PC-9 (cell line): Measurements from ENCODE around the gene GNG7. TPM values are rescaled to one million over a fixed set of nuclear protein-coding genes. Genes with fewer than 3 reads are reported as not detected.

Source experiments
- BruUV-seq: library from RNA; stranded (reverse); fragments of 400-500 nt; replicated peaks from 2 replicates; lab custom pipeline; 2021; lab: Mats Ljungman, UMichigan
- CTCF ChIA-PET: fragments of 300-600 bp; sonication (Branson Sonifier 250); formaldehyde crosslinking; loops from one replicate; lab custom pipeline; 2022; ENCODE audit warnings: antibody characterized with exemption; lab: Charles Lee
- POLR2A ChIA-PET: fragments of 300-600 bp; sonication (Branson Sonifier 250); formaldehyde crosslinking; loops from one replicate; lab custom pipeline; 2022; ENCODE audit warnings: antibody characterized with exemption; ENCODE audit not compliant: unreplicated experiment; lab: Charles Lee
- DNase-seq, 2 experiments: peaks; one replicate each; pipeline versions ENCODE4 v3.0.0 to v3.0.0-alpha.2; 2015 to 2022; ENCODE audit warnings: mixed read lengths in 1 of 2
- H2AFZ ChIP-seq: fragments of 200-600 bp; sonication (generic); 2 replicates; pipeline ENCODE4 v1.8.1; 2017; ENCODE audit warnings: antibody characterized with exemption
- H3F3A ChIP-seq: fragments of 200-600 bp; sonication (generic); 2 replicates; pipeline ENCODE4 v1.8.1; 2017; ENCODE audit warnings: antibody characterized with exemption, mild to moderate bottlenecking, low read depth; ENCODE audit not compliant: insufficient read depth
- H3K27ac ChIP-seq: fragments of 200-600 bp; sonication (generic); 2 replicates; pipeline ENCODE4 v1.6.1; 2016; ENCODE audit warnings: mixed run types
- H3K27me3 ChIP-seq: fragments of 200-600 bp; sonication (generic); 2 replicates; pipeline ENCODE4 v1.6.1; 2016; ENCODE audit warnings: low read depth, mixed run types; ENCODE audit not compliant: insufficient read depth
- H3K36me3 ChIP-seq: fragments of 200-600 bp; sonication (generic); 2 replicates; pipeline ENCODE4 v1.6.1; 2016; ENCODE audit warnings: low read depth, mixed run types
- H3K4me1 ChIP-seq: fragments of 200-600 bp; sonication (generic); replicated peaks from 2 replicates; pipeline ENCODE4 v1.6.1; 2016; ENCODE audit warnings: mixed run types; ENCODE audit not compliant: insufficient read depth
- H3K4me2 ChIP-seq: fragments of 200-600 bp; sonication (generic); 2 replicates; pipeline ENCODE4 v1.6.1; 2017; ENCODE audit warnings: mixed run types
- H3K4me3 ChIP-seq: fragments of 200-600 bp; sonication (generic); 2 replicates; pipeline ENCODE4 v1.6.1; 2016; ENCODE audit warnings: mixed run types
- H3K79me2 ChIP-seq: fragments of 200-600 bp; sonication (generic); 2 replicates; pipeline ENCODE4 v1.6.1; 2017; ENCODE audit warnings: low read depth, mixed run types
- H3K9me2 ChIP-seq: fragments of 200-600 bp; sonication (generic); 2 replicates; pipeline ENCODE4 v1.8.1; 2017; ENCODE audit warnings: mild to moderate bottlenecking; ENCODE audit not compliant: insufficient read depth
- H3K9me3 ChIP-seq: fragments of 200-600 bp; sonication (generic); 2 replicates; pipeline ENCODE4 v1.8.1; 2016; ENCODE audit warnings: low read depth; ENCODE audit not compliant: insufficient read depth
- H4K20me1 ChIP-seq: fragments of 200-600 bp; sonication (generic); 2 replicates; pipeline ENCODE4 v1.8.1; 2017; ENCODE audit not compliant: insufficient read depth
- CTCF ChIP-seq: fragments of 200-600 bp; sonication (generic); conservative IDR thresholded peaks from 2 replicates; pipeline ENCODE4 v1.6.1; 2017; ENCODE audit warnings: mixed run types, antibody characterized with exemption, mild to moderate bottlenecking, moderate library complexity
- EZH2 ChIP-seq: fragments of 200-600 bp; sonication (generic); IDR thresholded peaks from 2 replicates; pipeline ENCODE4 v1.8.0; 2017; ENCODE audit warnings: antibody characterized with exemption, low read depth
- intact Hi-C: fragments of 100-400 bp; cut with micrococcal nuclease; formaldehyde crosslinking; loops from one replicate; pipeline ENCODE4 v1.10.0; 2022; ENCODE audit not compliant: unreplicated experiment
- total RNA-seq: library from RNA; stranded (reverse); gene quantifications from 2 replicates; pipeline ENCODE4 v1.2.3, GENCODE V29; 2021

GNG7 gene
- total RNA-seq, 1 experiment from 2014 or later = 2.8 TPM

GRCh38 chr19:2561895-2562294 is 140.6 kb downstream of the GNG7 start:
- BruUV-seq = no TSS peak

GRCh38 chr19:2561221-2561620 is 141.3 kb downstream of the GNG7 start:
- intact Hi-C loops = no loop called here
- BruUV-seq = no TSS peak
- H2AFZ ChIP-seq = no peak overlapping the region
- no peaks in the 10 kb centered on the region for H3K79me2 ChIP-seq
- TF ChIP-seq CTCF (no peak), EZH2 (no peak)
- no peaks in the 10 kb centered on the region for H3K27me3 ChIP-seq
- no peaks in the 10 kb centered on the region for H3K4me1 ChIP-seq
- no peak overlapping the region for H3K27ac ChIP-seq
- H3F3A ChIP-seq = no peaks in the 10 kb centered on the region
- H3K4me3 ChIP-seq = no peak overlapping the region
- no peak for DNase-seq
- ChIA-PET POLR2A (interaction anchor here (0.7 kb wide), 1 partner anchor 140 kb away, joined by 19 read pairs; no protein-coding TSS in a partner anchor), CTCF (no interaction called here)
- H4K20me1 ChIP-seq = no peaks in the 10 kb centered on the region
- H3K9me2 ChIP-seq = no peaks in the 10 kb centered on the region
- H3K9me3 ChIP-seq = no peaks in the 10 kb centered on the region
- H3K4me2 ChIP-seq = no peak overlapping the region
- no peaks in the 10 kb centered on the region for H3K36me3 ChIP-seq

More at GRCh38 chr19:2561895-2562294, 140.6 kb downstream of the GNG7 start:
- Histone ChIP-seq H3K27ac (no peak overlapping the region), H3K9me2 (no peaks in the 10 kb centered on the region), H3K4me3 (no peak overlapping the region), H3F3A (no peaks in the 10 kb centered on the region), H3K36me3 (no peaks in the 10 kb centered on the region), H3K4me2 (no peak overlapping the region), H3K27me3 (no peaks in the 10 kb centered on the region), H3K79me2 (no peaks in the 10 kb centered on the region), H3K4me1 (no peaks in the 10 kb centered on the region), H3K9me3 (no peaks in the 10 kb centered on the region), H2AFZ (no peak overlapping the region), H4K20me1 (no peaks in the 10 kb centered on the region)
- ChIA-PET POLR2A (no interaction called here), CTCF (no interaction called here)
- DNase-seq = no peak
- no peak for TF ChIP-seq EZH2
- no peak for TF ChIP-seq CTCF
- intact Hi-C loops = no loop called here

GRCh38 chr19:2560369-2560768 is 142.1 kb downstream of the GNG7 start:
- ChIA-PET CTCF (no interaction called here), POLR2A (no interaction called here)
- Histone ChIP-seq H3K27ac (no peak overlapping the region), H3F3A (no peaks in the 10 kb centered on the region), H2AFZ (no peak overlapping the region), H3K4me3 (no peak overlapping the region), H3K9me3 (no peaks in the 10 kb centered on the region), H3K79me2 (no peaks in the 10 kb centered on the region), H4K20me1 (no peaks in the 10 kb centered on the region), H3K27me3 (no peaks in the 10 kb centered on the region), H3K4me2 (no peak overlapping the region), H3K9me2 (no peaks in the 10 kb centered on the region), H3K36me3 (no peaks in the 10 kb centered on the region), H3K4me1 (0 out of 2 replicates have a peak, but pooled peaks cover under 1% of the 10 kb centered on the region)
- no peak for DNase-seq
- BruUV-seq = no TSS peak
- TF ChIP-seq EZH2 (no peak), CTCF (no peak)
- intact Hi-C loops = no loop called here
